Measurements from ENCODE around the gene KCNN3. TPM values are rescaled to one million over a fixed set of nuclear protein-coding genes. Genes with fewer than 3 reads are reported as not detected.
A peak's percentile ranks its signal among the peaks of the same experiment; 100 is the strongest.
"Not testable (repeated sequence)": the region's sequence is repeated elsewhere in the genome, so short reads cannot be mapped to it uniquely, and the experiment has no call there.

Gene KCNN3
- 1.4 TPM for polyA plus RNA-seq (2013, experiment 1 of 2)
- 2.3 TPM for polyA plus RNA-seq (2013, experiment 2 of 2)

DNA sequence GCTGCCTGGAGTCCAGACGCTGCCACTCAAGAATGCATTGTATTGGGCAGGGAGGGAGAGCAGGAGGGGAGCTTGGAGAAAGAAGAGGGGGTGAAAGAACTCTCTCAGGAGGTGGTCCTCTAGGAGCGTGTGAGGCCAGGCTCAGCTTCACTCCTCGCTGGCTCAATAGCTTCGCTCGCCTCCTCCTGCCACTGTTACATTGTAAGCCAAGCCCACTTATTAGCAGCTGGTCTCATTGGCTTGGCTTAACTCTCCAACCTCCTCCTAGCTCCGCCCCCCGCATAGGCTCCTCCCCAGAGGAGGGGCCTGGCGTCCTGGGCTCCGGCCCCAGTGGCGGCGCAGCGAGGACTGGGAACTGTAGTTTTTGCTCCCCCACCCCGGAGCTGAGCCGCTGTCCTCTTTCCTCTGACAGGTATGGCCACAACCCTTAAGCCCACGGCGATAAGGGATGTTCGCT is at the start of gene KCNN3:
Gene KCNN3, minus strand, starts transcription at position 167 of the 457 bp plus-strand sequence. CDS start 317 bp downstream, outside the sequence.
- H3K9ac ChIP-seq (ENCODE audit: low read depth, low read length) = no peak within 1 kb of the TSS
- peaks cover 31% of the 10 kb centered on the region for H3K4me1 ChIP-seq (ENCODE audit: insufficient read depth, low read length)
- under 1% methylated on average over 17 of the region's 17 CpGs for WGBS

DNA sequence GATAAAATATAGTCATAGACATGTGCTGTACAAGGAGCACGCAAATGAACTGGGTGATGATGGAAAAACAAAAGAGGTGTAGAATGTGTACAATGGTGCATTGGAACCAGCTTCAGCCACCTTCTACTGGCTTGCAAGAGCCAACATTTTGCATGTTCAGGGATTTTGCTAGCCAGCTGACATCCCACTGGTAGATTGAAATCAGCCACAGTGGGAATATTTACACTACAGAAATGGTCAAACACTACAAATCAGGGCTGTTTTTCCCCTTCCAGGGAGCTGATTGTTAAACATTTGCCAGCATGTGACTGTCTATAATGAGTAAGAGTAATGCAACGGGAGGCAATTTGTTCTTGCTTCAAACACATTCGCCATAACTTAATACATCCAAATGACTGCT is 43.2 kb upstream of the KCNN3 start:
- 98% methylated on average over 3 of the region's 3 CpGs for WGBS
- peaks cover 10% of the 10 kb centered on the region for H3K9me3 ChIP-seq (ENCODE audit: insufficient read depth, low read depth, low read length)
- H3K27me3 ChIP-seq (ENCODE audit: insufficient read depth, low read length) = no peaks in the 10 kb centered on the region
- no peak overlapping the region for H3K4me3 ChIP-seq (ENCODE audit: low read length)
- no peaks in the 10 kb centered on the region for H3K4me1 ChIP-seq (ENCODE audit: insufficient read depth, low read length)
- H3K9ac ChIP-seq (ENCODE audit: low read depth, low read length) = no peak overlapping the region
- H3K27ac ChIP-seq (ENCODE audit: low read depth, low read length) = no peak overlapping the region
- no peaks in the 10 kb centered on the region for H3K36me3 ChIP-seq (ENCODE audit: insufficient read depth, low read length)

More for the DNA sequence above, at the start of gene KCNN3:
- H3K4me3 ChIP-seq (ENCODE audit: low read length) = peak within 1 kb of the TSS; percentile 44
- no peaks in the 10 kb centered on the region for H3K36me3 ChIP-seq (ENCODE audit: insufficient read depth, low read length)
- no peaks in the 10 kb centered on the region for H3K9me3 ChIP-seq (ENCODE audit: insufficient read depth, low read depth, low read length)
- peaks cover 32% of the 10 kb centered on the region for H3K27me3 ChIP-seq (ENCODE audit: insufficient read depth, low read length)
- no peak within 1 kb of the TSS; the same call in 1 of the 2 replicates for H3K27ac ChIP-seq (ENCODE audit: low read depth, low read length)

DNA sequence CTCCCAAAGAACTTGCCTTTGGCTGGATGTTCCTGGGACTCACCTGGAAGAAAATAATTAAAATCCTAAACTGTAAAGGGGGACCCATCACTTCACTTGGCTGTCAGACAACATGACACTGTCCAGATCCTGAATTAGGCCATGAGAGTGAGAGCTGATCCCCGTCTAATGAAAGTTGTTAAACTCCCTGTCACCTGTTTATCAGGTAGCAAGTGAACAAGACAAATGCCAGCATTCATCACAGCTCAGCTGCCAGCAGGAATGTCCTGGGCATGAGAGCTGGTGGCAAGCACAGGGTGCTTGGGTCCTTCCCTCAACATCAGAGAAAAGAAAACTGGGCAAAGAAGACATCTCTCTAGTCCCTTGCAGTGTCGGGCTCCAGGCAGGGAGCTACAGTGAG is 42.7 kb upstream of the KCNN3 start:
- Histone ChIP-seq H3K27ac (ENCODE audit: low read depth, low read length) (no peak overlapping the region), H3K27me3 (ENCODE audit: insufficient read depth, low read length) (no peaks in the 10 kb centered on the region)
- 93% methylated on average over 2 of the region's 2 CpGs for WGBS

DNA sequence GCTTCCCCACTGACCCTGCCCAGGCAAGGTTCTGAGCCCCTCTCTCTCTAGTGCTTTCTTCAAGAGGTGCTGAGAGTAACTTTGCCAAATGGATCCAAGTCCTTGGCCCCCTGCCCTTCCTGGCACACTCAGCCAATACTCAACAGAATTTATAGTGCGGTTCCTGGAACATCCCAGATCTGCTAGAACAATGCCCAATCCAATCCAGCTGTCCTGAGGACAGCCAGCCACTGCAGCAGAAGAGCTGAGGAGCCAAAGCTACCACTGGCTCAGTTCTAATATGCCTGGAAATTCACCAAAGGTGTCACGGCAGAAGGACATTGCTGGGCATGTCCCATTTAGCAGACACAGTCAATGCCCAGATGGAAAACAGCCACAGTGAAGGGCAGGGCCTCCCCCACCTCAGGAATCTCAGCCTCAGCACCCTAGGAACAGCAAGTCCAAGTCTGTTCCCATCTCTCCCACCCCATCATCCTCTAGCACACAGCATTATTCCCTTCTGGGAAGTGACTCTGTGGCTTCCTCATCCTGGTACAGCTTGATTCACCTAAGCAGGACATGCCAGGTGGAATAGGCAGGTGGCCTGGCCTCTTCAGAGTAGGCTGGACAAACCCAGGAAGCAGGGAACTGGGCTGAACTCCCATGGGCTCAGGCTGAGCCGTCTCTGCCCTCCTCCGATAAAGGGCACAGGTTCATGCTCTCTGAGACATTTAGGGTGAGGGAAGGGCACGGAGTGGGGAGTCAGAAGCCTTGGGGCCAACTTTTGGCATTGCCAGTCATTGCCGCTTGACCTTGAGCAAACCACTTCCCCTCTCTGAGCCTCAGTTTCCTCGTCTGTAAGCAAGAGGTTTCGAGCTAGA is 41.8 kb upstream of the KCNN3 start:
- H3K4me3 ChIP-seq (ENCODE audit: low read length) = no peak overlapping the region
- H3K9me3 ChIP-seq (ENCODE audit: insufficient read depth, low read depth, low read length) = peaks cover 11% of the 10 kb centered on the region
- no peak overlapping the region for H3K27ac ChIP-seq (ENCODE audit: low read depth, low read length)
- no peak overlapping the region for H3K9ac ChIP-seq (ENCODE audit: low read depth, low read length)
- no peaks in the 10 kb centered on the region for H3K4me1 ChIP-seq (ENCODE audit: insufficient read depth, low read length)
- H3K36me3 ChIP-seq (ENCODE audit: insufficient read depth, low read length) = no peaks in the 10 kb centered on the region
- H3K27me3 ChIP-seq (ENCODE audit: insufficient read depth, low read length) = no peaks in the 10 kb centered on the region
- 91% methylated on average over 8 of the region's 8 CpGs for WGBS

More for the DNA sequence above, 42.7 kb upstream of the KCNN3 start:
- peaks cover 11% of the 10 kb centered on the region for H3K9me3 ChIP-seq (ENCODE audit: insufficient read depth, low read depth, low read length)
- H3K4me3 ChIP-seq (ENCODE audit: low read length) = no peak overlapping the region
- no peak overlapping the region for H3K9ac ChIP-seq (ENCODE audit: low read depth, low read length)
- H3K36me3 ChIP-seq (ENCODE audit: insufficient read depth, low read length) = no peaks in the 10 kb centered on the region
- no peaks in the 10 kb centered on the region for H3K4me1 ChIP-seq (ENCODE audit: insufficient read depth, low read length)

DNA sequence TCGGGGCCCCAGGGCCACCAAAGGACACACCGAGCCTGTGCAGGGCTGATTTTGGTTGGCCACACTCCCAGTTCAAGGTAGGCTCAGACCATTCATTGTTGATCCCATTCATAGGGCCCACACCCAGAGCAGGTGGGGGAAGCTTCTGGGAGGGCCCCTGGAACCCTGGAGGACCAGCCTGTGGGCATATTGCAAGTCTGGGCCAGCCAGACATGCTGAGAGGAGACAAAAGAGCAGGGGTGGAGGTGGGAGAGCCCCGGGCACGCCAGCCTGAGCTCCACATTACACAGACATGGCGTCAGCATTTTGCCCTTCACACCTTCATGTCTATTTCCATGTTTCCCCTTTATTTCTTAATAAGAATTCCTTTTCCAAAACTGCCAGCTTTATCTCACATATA is 40.8 kb upstream of the KCNN3 start:
- 85% methylated on average over 5 of the region's 5 CpGs for WGBS
- Histone ChIP-seq H3K9me3 (ENCODE audit: insufficient read depth, low read depth, low read length) (peaks cover 11% of the 10 kb centered on the region), H3K4me1 (ENCODE audit: insufficient read depth, low read length) (no peaks in the 10 kb centered on the region), H3K9ac (ENCODE audit: low read depth, low read length) (no peak overlapping the region), H3K27me3 (ENCODE audit: insufficient read depth, low read length) (no peaks in the 10 kb centered on the region), H3K4me3 (ENCODE audit: low read length) (no peak overlapping the region), H3K27ac (ENCODE audit: low read depth, low read length) (no peak overlapping the region), H3K36me3 (ENCODE audit: insufficient read depth, low read length) (no peaks in the 10 kb centered on the region)

DNA sequence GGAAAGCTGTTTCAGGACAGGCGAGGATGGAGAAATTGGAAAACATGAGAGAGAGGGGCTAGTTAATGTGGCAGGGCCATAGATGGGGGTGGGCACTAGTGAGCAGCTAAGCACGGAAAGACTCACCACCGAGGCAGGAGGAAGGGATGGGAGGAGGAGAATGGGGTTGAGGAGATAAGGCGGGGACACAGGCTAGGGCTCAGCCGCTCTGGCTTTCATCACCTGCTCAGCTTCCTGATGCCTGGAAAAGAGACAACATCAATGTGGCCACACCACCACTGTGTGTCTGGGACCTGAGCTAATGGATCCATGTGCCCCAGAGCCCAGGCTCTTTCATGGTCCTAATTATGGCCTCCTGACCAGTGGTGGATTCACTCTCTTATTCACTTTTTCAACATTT is 38.9 kb upstream of the KCNN3 start:
- no peak overlapping the region for H3K4me3 ChIP-seq (ENCODE audit: low read length)
- peaks cover 11% of the 10 kb centered on the region for H3K9me3 ChIP-seq (ENCODE audit: insufficient read depth, low read depth, low read length)
- H3K9ac ChIP-seq (ENCODE audit: low read depth, low read length) = no peak overlapping the region
- 91% methylated on average over 5 of the region's 5 CpGs for WGBS
- H3K27ac ChIP-seq (ENCODE audit: low read depth, low read length) = no peak overlapping the region
- H3K27me3 ChIP-seq (ENCODE audit: insufficient read depth, low read length) = no peaks in the 10 kb centered on the region
- no peaks in the 10 kb centered on the region for H3K36me3 ChIP-seq (ENCODE audit: insufficient read depth, low read length)
- H3K4me1 ChIP-seq (ENCODE audit: insufficient read depth, low read length) = no peaks in the 10 kb centered on the region

DNA sequence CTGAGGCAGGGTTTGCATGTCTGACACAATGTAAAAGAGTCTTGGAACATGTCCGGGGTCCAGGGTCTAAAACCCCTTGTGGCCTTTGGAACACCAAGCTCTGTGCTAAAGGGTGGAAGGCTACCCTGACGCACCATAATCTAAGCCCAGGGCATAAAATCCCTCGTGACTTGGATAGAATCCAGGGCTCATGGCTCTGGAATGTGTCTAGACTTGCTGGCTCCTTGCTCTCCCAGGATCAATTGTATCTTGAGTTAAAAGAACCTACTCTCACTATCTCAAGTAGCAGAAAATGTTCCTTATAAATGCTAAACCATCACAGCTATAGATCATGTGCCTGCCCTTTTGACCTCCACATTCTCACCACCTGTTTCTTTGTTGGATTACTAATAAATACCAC is 38.0 kb upstream of the KCNN3 start:
- H3K27me3 ChIP-seq (ENCODE audit: insufficient read depth, low read length); H3K4me1 ChIP-seq (ENCODE audit: insufficient read depth, low read length); H3K9ac ChIP-seq (ENCODE audit: low read depth, low read length); H3K27ac ChIP-seq (ENCODE audit: low read depth, low read length); H3K36me3 ChIP-seq (ENCODE audit: insufficient read depth, low read length); H3K4me3 ChIP-seq (ENCODE audit: low read length): not testable (repeated sequence)
- peaks cover 11% of the 10 kb centered on the region for H3K9me3 ChIP-seq (ENCODE audit: insufficient read depth, low read depth, low read length)
- 86% methylated on average over 3 of the region's 3 CpGs for WGBS

DNA sequence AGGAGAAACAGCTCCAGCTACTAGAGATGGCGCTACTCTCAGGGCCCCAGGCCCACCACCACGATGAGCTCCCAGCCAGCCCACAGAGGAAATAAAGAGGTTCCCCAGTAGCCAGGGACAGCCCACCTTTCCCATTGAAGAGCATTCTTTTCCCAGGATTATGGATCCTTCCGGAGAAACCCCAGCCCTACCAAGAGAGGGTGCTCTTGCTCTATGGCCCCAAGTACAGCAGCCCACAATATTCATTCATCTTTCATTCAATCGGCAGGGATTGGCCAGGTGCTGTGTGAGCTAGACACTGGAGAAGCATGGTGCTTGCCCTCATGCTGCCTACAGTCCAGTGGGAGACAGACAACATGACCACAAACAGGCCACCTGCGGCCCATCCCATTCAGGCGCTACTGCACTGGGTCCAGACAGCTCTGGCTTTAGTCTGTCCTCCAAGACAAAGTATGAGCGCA is 36.6 kb upstream of the KCNN3 start:
- WGBS = 91% methylated on average over 7 of the region's 7 CpGs
- Histone ChIP-seq H3K36me3 (ENCODE audit: insufficient read depth, low read length) (no peaks in the 10 kb centered on the region), H3K27ac (ENCODE audit: low read depth, low read length) (no peak overlapping the region), H3K27me3 (ENCODE audit: insufficient read depth, low read length) (no peaks in the 10 kb centered on the region), H3K9ac (ENCODE audit: low read depth, low read length) (no peak overlapping the region), H3K4me1 (ENCODE audit: insufficient read depth, low read length) (no peaks in the 10 kb centered on the region), H3K4me3 (ENCODE audit: low read length) (no peak overlapping the region), H3K9me3 (ENCODE audit: insufficient read depth, low read depth, low read length) (peaks cover 11% of the 10 kb centered on the region)

DNA sequence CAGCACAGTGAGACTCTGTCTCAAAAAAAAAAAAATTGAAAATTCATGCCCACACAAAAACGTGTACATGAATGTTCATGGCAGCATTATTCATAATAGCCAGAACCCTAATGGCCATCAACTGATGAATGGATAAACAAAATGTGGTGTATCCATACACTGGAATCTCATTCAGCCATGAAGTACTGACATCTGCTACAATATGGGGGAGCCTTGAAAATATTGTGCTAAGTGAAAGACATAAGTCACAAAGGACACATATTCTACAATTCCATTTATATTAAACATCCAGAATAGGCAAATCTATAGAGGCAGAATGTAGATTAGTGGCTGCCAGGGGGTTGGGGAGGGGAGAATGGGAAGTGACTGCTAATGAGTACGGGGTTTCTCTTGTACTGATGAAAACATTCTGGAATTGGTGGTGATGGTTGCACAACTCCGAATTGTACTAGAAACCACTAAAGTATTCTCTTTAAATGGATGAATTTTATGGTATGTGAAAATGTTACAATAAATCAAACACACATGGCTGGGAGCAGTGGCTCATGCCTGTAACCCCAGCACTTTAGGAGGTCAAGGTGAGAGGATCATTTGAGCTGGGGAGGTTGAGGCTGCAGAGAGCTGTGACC is 33.0 kb upstream of the KCNN3 start:
- H3K9me3 ChIP-seq (ENCODE audit: insufficient read depth, low read depth, low read length) = no peaks in the 10 kb centered on the region
- H3K4me3 ChIP-seq (ENCODE audit: low read length) = no peak overlapping the region
- no peaks in the 10 kb centered on the region for H3K4me1 ChIP-seq (ENCODE audit: insufficient read depth, low read length)
- no peak overlapping the region for H3K9ac ChIP-seq (ENCODE audit: low read depth, low read length)
- H3K27ac ChIP-seq (ENCODE audit: low read depth, low read length) = no peak overlapping the region
- WGBS = 75% methylated on average over 2 of the region's 3 CpGs
- no peaks in the 10 kb centered on the region for H3K27me3 ChIP-seq (ENCODE audit: insufficient read depth, low read length)
- H3K36me3 ChIP-seq (ENCODE audit: insufficient read depth, low read length) = no peaks in the 10 kb centered on the region

DNA sequence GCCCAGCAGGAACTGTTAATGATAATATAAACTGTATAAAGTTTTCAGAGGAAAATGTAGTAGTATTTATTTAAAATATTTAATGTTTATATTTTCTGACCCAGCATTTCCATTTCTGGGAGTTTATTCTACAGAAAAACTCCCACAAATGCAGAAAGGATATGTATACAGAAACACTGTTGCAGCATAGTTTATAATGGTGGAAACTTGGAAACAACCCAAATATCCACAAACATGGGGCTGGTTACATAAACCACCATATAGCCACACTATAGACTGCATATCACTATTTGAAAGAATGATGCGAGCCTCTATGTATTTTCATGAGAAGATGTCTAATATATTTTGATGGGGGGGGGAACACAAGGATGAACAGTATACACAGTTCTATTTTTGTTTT is 31.5 kb upstream of the KCNN3 start:
- Histone ChIP-seq H3K27me3 (ENCODE audit: insufficient read depth, low read length) (no peaks in the 10 kb centered on the region), H3K36me3 (ENCODE audit: insufficient read depth, low read length) (no peaks in the 10 kb centered on the region), H3K4me3 (ENCODE audit: low read length) (no peak overlapping the region), H3K4me1 (ENCODE audit: insufficient read depth, low read length) (no peaks in the 10 kb centered on the region), H3K9me3 (ENCODE audit: insufficient read depth, low read depth, low read length) (no peaks in the 10 kb centered on the region), H3K27ac (ENCODE audit: low read depth, low read length) (no peak overlapping the region), H3K9ac (ENCODE audit: low read depth, low read length) (no peak overlapping the region)
- WGBS = no CpG with 5 or more reads among the region's 1 CpG

DNA sequence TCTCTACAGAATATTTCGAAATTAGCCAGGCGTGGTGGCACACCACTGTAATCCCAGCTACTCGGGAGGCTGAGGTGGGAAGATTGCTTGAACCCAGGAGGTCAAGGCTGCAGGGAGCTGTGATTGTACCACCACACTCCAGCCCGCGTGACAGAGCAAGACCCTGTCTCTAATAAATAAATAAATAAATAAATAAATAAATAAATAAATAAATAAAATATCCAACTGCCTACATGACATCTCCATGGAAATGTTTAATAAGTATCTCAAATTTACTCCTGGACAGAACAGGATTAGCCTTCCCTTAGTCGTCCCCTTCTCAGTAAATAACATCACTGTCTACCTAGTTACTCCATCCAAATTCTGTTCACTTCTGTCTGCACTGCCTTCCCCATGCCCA is 29.0 kb upstream of the KCNN3 start:
- Histone ChIP-seq H3K9ac (ENCODE audit: low read depth, low read length) (no peak overlapping the region), H3K9me3 (ENCODE audit: insufficient read depth, low read depth, low read length) (no peaks in the 10 kb centered on the region), H3K27ac (ENCODE audit: low read depth, low read length) (no peak overlapping the region), H3K4me3 (ENCODE audit: low read length) (no peak overlapping the region), H3K36me3 (ENCODE audit: insufficient read depth, low read length) (no peaks in the 10 kb centered on the region), H3K4me1 (ENCODE audit: insufficient read depth, low read length) (no peaks in the 10 kb centered on the region), H3K27me3 (ENCODE audit: insufficient read depth, low read length) (no peaks in the 10 kb centered on the region)
- WGBS = 93% methylated on average over 4 of the region's 6 CpGs

Data from HUES64 (cell line).